Aorta (tissue), 5 donors: Measurements from ENCODE around the gene ATG16L1. TPM values are rescaled to one million over a fixed set of nuclear protein-coding genes. Genes with fewer than 3 reads are reported as not detected.

Experiments used
- ATAC-seq: fragments of 200-7000 bp; cut with Tn5 transposase; one replicate; pipeline ENCODE4 v1.9.1; 2022; ENCODE audit warnings: moderate library complexity; ENCODE audit not compliant: low FRiP score
- DNase-seq, 2 donors: peaks; one replicate each; pipeline ENCODE4 v3.0.0-alpha.2; 2020
- H3K27ac ChIP-seq, 2 donors: one replicate each; pipeline ENCODE4 v1.5.1; 2013; ENCODE audit warnings: low read length in 2 of 2, mild to moderate bottlenecking in 2 of 2, moderate library complexity in 2 of 2, control low read depth in 1 of 2, inconsistent platforms in 1 of 2, low read depth in 1 of 2
- H3K27me3 ChIP-seq, 2 donors: one replicate each; pipeline ENCODE4 v1.6.1; 2013; ENCODE audit warnings: control low read depth in 1 of 2, low read length in 1 of 2, mild to moderate bottlenecking in 1 of 2, moderate library complexity in 1 of 2; ENCODE audit not compliant: insufficient read depth in 2 of 2, control insufficient read depth in 1 of 2
- H3K36me3 ChIP-seq, 2 donors: one replicate each; pipeline ENCODE4 v1.6.1; 2013; ENCODE audit warnings: control low read depth in 1 of 2, low read length in 1 of 2, mild to moderate bottlenecking in 1 of 2; ENCODE audit not compliant: insufficient read depth in 2 of 2, control insufficient read depth in 1 of 2
- H3K4me1 ChIP-seq, 2 donors: one replicate each; pipeline ENCODE4 v1.6.1; 2013; ENCODE audit warnings: low read length in 2 of 2, control low read depth in 1 of 2, mild to moderate bottlenecking in 1 of 2, moderate library complexity in 1 of 2; ENCODE audit not compliant: insufficient read depth in 2 of 2, control insufficient read depth in 1 of 2
- H3K4me3 ChIP-seq, 2 donors: one replicate each; pipeline ENCODE4 v1.5.1; 2013; ENCODE audit warnings: low read length in 2 of 2, control low read depth in 1 of 2, mild to moderate bottlenecking in 1 of 2
- H3K9me3 ChIP-seq: one replicate; pipeline ENCODE4 v1.6.1; 2013; ENCODE audit warnings: mild to moderate bottlenecking, low read length; ENCODE audit not compliant: control insufficient read depth
- WGBS, 2 donors: extraction: QIAGEN DNeasy Blood & Tissue Kit; methylation state at CpG; one replicate each; pipeline ENCODE4 v1.1.7; 2013; 5-methylcytosine and 5-hydroxymethylcytosine counted together
- intact Hi-C, 2 donors: fragments of 100-400 bp; cut with DNase I; formaldehyde crosslinking; loops; one replicate each; pipeline versions ENCODE4 v1.14.2 to v1.15.0; 2022
- polyA plus RNA-seq, 2 donors: library from polyadenylated mRNA; stranded (reverse); fragments of 200-250 nt; gene quantifications; one replicate each; pipeline ENCODE4 v1.2.3, GENCODE V29; 2013
- total RNA-seq, 2 donors: library from RNA; stranded (reverse); fragmentation: NEBNext Ultra II Directional; extraction: Animal tissue kit (Norgen Biotek cat#: 25700); gene quantifications; one replicate each; pipeline ENCODE4 v1.2.1, GENCODE V29; 2021
- donor health status: healthy with polysubstance abuse.
- donor health status: Bipolar disorder and iron deficiency.
- donor health status: DM: no; HTN: no; CAD: no.
- donor health status: DM: no; HTN: no; CAD: no.
- donor health status: DM: yes; HTN: yes; CAD: no.

ATG16L1 gene
- total and polyA plus RNA-seq, 4 donors, result 6.4 to 30.1 (median 17.1) TPM

- no peak overlapping the region for H3K4me3 ChIP-seq
- H3K4me1 ChIP-seq, result no peaks in the 10 kb centered on the region
- DNase-seq (no peak), ATAC-seq (no peak)
- 88 to 93% methylated on average over 15 of the region's 15 CpGs for WGBS, 2 donors
- H3K9me3 ChIP-seq, result no peaks in the 10 kb centered on the region
- no peaks in the 10 kb centered on the region for H3K27me3 ChIP-seq
- H3K36me3 ChIP-seq, result no peaks in the 10 kb centered on the region
- intact Hi-C loops, result no loop called here
- H3K27ac ChIP-seq, result no peak overlapping the region
Measured at GRCh38 chr2:233343171-233343705, 91.8 kb downstream of the ATG16L1 start.

Other genes with a start within 250 kb of the ATG16L1 start
- 1 to 10 TPM; 2.3 to 3.1 TPM for gene NGEF, start 238.4 kb upstream of the ATG16L1 start, total RNA-seq
- gene NGEF, start 238.4 kb upstream of the ATG16L1 start, polyA plus RNA-seq, result 10 to 100 TPM in 1 of 2 donors, under 1 TPM in 1; 0.54 to 10.1 TPM
- not detected for gene NEU2, start 219.0 kb upstream of the ATG16L1 start, total RNA-seq
- gene NEU2, start 219.0 kb upstream of the ATG16L1 start, polyA plus RNA-seq, result not detected
- 10 to 100 TPM; 21.1 to 51.2 TPM for gene INPP5D, start 191.3 kb upstream of the ATG16L1 start, total RNA-seq
- 10 to 100 TPM in 1 of 2 donors, under 1 TPM in 1; 0.95 to 13.3 TPM for gene INPP5D, start 191.3 kb upstream of the ATG16L1 start, polyA plus RNA-seq
- not detected for gene SAG, start 56.1 kb downstream of the ATG16L1 start, total RNA-seq
- gene SAG, start 56.1 kb downstream of the ATG16L1 start, polyA plus RNA-seq, result not detected
- 100 to 1,000 TPM in 1 of 2 donors, 10 to 100 TPM in 1; 74.3 to 250 TPM for gene DGKD, start 102.8 kb downstream of the ATG16L1 start, total RNA-seq
- gene DGKD, start 102.8 kb downstream of the ATG16L1 start, polyA plus RNA-seq, result 10 to 100 TPM in 1 of 2 donors, 1 to 10 TPM in 1; 8.9 to 62.2 TPM